NCI-H187 treated with DMSO at 0.1 percent for 48 hours (cell line): Measurements from ENCODE around the gene GRIN2C.
"Not testable (repeated sequence)": the region's sequence is repeated elsewhere in the genome, so short reads cannot be mapped to it uniquely, and the experiment has no call there.

Experiments used
- DNase-seq: peaks from one replicate; lab custom pipeline; 2025; lab: John Stamatoyannopoulos, UW

The GRIN2C gene

DNA sequence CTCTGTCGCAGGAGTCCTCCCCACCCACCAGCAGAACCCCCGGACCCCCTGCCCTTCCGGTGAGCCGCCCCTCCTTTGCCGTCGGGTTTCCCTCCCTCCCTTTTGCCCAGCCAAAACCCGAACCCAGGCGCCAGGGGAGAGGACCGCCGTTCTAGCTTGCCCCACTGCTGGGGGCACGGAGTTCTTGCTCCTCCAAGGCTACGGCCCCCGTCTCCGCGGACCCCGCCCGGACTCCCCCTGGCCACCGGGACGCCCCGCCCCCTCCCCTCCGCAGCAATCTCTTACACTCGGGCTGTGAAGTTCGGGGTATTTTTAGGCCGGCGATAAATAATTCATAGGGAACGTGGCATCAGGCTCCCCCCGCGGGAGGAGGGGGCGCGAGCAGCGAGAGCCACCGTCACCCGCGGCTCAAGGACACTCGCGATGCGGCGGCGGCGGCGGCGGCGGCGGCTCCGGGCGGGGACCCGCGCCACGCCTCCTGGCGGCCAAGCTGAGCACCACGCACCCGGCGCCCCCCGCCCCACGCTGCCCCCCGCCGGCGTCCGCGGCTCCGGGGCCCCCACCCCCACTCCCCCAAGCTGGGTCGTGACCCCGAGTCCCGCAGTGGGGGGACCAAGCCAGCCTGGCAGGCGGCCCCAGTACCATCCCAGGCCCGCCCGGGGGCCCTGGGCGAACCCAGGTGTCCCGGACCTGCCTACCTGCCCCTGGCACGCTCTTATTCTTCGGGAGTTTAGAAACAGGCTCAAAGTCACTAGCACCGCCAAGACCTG is at the start of gene GRIN2C:
TSS of gene GRIN2C (minus strand) at position 427 of the 770 bp plus-strand sequence. CDS start 4,793 bp downstream, outside the sequence.
- DNase-seq, result no peak

DNA sequence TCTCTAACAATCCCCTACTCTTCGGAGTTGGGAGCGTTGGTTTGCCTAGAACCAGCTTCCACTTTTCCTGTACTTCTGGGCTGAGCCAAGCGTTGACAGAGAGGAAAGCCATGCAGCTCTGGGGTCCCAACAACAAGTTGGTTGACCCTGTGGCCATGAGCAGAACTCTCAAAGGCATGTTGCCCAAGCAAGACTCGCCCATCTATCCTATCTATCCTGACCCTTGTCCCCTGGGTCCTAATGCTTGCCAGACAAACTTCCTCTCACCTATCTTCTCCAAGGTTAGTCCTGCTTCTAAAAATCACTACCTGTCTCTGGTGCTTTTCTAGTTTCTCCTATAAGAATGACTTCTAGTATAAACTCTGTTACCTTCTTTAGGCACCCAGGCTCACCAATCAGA is 49.4 kb upstream of the GRIN2C start:
- not testable (repeated sequence) for DNase-seq

DNA sequence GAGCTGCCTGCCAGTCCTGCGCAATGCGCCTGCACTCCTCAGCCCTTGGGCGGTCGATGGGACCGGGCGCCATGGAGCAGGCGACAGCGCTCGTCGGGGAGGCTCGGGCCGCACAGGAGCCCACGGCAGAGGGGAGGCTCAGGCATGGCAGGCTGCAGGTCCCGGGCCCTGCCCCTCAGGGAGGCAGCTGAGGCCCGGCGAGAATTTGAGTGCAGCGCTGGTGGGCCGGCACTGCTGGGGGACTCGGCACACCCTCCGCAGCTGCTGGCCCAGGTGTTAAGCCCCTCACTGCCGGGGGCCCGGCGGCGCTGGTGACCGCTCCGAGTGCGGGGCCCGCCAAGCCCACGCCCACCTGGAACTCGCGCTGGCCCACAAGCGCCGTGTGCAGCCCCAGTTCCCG is 47.3 kb upstream of the GRIN2C start:
- no peak for DNase-seq

DNA sequence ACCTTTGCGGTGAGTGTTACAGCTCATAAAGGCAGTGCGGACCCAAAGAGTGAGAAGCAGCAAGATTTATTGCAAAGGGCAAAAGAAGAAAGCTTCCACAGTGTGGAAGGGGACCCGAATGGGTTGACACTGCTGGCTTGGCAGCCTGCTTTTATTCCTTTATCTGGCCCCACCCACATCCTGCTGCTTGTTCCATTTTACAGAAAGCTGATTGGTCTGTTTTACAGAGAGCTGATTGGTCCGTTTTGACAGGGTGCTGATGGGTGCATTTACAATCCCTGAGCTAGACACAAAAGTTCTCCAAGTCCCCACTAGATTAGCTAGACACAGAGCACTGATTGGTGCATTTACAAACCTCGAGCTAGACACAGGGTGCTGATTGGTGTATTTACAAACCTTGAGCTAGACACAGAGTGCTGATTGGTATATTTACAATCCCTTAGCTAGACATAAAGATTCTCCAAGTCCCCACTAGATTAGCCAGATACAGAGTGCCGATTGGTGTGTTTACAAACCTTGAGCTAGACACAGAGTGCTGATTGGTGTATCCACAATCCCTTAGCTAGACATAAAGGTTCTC is 46.6 kb upstream of the GRIN2C start:
- not testable (repeated sequence) for DNase-seq

DNA sequence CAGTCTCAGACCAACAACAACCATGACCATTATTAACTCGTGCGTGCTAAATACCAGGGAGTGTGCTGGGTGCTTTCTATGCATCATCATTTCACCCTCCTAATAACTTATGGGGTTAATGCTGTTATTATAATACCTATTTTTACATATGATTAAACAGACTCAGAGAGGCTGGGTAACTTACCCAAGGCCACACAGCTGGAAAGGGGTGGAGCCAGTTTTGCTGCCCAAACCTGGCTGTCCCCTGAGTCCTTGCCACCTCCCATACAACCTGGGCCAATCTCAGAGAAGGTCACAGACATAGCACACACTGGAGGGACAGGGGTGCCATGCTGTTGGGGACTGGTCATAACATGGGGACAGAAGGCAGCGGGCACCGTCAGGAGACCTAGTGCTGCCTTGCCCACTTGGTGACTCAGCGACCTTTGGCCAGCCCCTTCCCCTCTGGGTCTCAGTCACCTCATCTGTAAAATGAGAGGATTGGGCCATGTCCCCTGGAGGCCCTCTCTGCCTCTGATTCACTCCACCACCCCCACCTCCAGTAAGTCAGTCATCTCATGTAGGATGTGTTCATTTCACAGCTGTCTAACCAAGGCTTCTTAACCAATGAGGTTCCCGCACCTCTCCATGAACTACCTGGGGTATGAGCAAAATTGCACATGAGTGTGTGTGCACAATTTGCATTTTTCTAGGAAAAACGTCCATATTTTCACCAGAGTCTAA is 45.2 kb upstream of the GRIN2C start:
- DNase-seq, result no peak

DNA sequence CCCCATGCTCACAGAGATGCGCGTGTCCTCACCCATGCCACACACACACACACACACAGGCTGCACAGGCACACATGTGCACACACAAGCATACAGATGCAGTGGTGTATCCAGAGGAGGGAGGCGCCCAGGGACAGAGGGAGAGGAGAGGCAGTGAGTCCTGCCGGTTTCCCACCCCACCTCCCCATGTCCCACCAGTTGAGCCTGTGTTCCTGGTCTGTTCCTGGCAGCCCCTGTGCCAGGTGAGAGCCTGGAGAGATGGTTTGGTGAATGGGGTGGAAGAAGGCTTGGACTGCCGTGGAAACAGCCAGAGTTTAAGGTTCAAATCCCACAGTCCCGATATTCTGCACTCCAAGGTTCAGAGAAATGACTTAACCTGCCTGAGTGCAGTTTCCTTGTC is 44.0 kb upstream of the GRIN2C start:
- DNase-seq, result no peak

DNA sequence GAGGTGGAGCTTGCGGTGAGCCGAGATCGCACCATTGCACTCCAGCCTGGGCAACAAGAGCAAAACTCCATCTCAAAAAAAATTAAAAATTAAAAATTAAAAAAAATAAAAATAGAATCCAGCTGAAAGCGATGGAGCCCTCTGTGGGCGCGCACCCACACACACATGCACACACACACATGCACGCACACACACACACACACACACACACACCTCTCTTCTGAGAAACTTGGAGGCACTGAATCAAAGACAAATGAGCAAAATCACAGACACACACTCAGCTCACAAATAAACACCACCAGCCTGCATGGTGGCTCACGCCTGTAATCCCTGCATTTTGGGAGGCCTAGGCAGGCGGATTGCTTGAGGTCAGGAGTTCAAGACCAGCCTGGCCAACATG is 43.3 kb upstream of the GRIN2C start:
- DNase-seq, result no peak

DNA sequence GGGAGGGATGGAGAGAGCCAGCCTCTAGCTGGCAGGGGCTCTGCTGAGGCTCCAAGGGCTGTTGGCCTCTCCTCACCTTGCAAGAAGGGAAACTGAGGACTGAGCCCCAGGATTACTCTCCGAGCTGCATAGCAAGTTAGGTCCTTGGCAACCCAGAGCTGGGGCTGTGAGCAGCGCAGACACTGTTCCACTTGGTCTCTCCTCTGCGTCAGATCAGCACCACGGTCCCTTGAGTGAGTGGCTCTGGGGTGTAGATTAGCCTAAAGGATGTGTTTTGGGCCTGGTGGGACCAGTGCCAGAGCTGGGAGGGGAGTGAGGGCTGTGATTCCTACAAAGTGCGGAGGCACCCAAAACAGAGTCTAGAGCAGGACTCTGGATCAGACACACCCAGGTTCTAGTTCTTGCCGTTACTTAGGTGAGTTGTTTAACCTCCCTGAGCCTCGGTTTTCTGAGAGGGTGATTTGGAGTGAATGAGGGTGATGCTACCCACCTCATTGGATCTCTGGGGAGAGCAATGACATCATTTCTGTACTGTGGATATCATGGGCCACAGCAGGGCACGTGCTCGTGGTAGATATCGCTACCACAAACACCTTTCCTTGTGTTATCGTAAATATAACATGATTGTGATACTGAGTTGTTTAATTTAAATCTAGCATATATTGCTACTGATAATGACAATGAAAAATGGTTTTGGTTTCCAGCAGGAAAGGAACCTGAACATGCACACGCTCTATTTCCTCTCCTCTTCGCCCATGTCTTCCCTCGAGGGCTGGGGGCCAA is 41.9 kb upstream of the GRIN2C start:
- no peak for DNase-seq

DNA sequence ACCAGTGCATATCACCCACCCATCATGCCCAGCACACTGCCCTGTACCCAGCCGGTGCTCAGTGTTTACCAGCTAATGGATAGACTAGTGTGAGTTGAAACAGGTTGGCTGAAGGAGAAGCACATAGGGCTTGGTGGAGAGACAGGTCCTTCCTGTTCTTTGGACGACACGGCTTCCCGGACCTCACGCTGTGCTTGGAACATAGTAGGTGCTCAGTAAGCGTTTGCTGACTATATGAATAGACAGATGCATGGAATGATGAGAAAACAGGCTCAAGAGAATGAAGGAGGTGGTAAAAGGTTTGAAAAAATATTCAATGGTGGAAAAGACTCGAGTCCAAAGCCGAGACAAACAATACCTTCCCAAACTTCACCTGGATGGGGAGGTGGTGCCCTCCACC is 40.5 kb upstream of the GRIN2C start:
- DNase-seq, result no peak

DNA sequence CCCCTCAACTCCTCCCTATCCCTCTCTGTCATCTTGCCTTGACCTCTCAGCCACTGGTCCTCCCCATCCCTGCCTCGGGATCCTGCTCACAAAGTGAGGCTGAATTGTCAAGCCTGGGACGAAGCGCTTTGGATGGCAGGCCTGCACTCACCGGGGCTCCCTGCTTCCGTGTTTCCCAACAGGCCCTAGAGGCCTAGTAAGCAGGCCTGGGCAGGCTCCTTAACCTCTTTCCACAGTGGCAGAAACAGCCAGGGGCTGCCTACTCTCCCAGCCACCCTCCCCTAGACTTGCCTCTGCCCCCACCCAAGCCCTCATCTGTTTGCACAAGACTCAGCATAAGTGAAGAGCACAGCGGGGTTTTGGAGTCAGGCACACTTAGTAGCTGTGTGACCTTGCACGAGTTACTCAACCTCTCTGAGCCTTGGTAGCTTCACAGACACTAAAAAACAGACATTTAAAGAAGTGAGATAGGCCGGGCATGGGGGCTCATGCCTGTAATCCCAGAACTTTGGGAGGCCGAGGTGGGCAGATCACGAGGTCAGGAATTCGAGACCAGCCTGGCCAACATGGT is 38.8 kb upstream of the GRIN2C start:
- DNase-seq, result no peak

DNA sequence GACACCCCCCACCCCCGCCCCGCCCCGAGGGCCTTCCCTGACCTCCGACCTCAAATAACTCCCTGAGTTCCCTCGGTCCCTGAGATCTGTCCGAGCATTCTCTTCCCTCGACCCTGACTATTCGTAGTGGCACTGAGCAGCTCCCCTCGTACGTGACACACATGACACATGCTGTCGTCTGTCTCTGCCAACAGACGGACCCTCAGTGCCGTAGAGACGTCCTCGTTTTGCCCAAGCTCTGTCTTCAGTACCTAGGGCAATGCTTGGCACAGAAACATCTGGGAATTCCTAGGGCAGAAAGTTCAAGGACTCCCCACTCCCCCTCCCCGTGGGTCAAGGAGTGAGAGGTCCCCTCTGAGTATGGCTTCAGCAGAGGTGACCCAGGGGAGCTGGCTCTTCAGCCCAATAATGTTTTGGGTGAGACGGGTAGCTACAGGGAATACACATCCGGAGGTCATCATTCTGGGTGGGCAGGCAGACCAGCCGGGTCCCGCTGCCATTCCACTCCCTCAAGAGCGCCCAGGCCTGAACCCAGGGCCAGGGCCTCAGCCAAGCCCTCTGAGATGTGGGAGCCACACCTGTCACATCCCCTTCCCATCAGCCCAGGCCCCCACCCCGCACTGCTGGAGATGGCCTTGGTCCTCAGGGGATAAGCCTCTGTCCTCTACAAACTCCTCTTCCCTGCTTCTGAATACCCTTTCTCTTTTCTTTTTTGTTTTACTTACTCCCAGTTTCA is 34.4 kb upstream of the GRIN2C start:
- DNase-seq, result no peak

DNA sequence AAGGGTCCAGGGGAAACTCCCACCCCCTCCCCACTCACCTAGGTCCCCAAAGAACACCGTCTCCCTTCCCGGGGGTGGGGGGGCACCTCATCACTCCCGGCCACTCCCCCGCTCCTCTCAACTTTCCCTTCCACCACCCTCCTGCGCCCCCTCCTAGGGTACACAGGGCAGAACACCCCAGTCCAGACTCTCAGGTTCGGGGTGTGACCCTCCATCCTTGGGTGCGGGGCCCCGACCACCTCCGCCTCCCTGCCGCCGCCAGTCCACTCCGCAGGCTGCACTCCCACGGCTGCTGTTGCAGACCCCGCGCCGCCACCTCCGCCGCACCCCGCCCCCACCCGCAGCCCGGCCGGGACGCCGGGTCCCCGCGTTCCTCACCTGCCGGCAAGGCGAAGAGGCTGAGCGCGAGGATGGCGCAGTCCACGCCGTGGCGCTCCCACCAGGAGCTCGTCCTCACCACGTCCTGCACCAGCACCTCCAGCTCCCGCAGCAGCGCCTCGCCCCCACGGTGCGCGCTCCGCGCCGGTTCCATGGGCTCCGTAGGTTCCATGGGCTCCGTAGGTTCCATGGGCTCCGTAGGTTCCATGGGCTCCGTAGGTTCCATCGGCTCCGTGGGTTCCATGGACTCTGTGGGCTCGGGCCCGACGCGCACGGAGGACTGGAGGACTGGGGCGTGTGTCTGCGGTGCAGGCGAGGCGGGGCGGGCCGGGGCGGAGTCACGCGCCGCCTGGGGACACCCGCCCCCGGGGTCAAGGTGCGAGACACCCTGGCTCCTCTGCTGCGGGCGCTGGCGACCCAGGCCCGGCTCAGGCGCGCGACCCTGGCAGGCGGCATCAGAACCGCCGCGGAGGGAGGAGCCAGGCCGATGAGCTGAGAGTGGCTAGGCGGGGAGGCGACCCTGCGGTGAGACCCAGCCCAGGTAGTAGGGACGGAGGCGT is 33.6 kb upstream of the GRIN2C start, which contains the start of gene FADS6:
TSS of gene FADS6 (minus strand) at position 660 of the 938 bp plus-strand sequence. CDS start at position 622, 38 bp downstream.
- DNase-seq, result no peak

DNA sequence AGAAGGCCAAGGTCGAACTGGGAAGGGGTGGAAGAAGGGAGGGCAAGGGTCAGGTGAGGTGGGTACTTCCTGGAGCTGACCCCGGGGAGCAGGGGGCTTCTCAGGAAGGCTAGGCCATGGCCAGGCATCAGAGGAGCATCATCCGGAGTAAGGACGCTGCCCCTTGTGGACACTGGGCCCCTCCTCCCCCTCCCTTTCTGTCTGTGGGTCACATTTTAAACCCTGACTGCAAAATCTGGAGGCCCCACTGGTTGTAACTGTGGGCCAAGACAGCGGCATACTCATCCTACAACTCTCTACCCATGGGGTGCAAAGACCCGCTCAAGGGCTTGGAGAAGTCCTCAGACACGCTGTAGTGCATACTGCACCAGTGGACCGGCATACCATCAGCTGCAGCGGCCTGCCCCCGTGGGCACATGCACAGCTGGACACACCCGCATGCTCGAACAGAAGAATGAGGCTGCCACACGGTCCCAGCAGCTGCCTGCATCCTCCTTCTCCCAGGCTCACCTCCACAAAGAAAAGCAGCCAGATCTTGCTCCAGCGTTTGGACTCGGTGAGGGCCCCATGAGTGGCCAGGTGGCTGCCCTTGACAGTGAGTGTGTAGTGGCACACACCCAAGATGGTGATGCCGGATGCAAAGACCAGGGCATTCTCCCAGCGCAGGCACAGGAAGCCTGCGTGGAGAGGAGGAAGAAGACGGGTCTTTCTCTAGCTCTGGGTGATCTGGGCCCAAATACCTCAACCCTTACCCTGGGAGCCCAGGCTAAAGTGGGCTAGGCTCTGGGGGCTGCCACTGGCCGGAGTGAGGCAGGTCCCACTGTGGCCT is 32.5 kb upstream of the GRIN2C start:
- no peak for DNase-seq

DNA sequence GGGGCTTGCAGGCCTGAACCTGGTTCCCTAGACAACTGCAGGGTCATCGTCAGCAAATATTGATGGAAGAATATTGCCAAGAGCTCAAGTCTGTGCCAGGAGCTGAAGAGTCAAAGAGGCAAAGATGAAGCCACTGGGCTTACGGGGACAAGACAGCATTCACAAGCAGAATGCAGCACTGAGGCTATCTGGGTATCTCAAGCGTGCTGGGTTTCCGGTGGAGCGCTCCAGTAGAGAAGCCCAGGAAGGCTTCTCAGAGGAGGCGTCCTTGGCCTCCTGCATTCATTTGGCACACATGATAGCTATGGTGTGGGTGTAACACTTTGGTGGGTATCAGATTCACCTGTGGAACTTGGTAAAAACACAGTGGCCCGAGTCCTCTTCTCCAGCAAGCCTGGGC is 30.9 kb upstream of the GRIN2C start:
- DNase-seq, result no peak

DNA sequence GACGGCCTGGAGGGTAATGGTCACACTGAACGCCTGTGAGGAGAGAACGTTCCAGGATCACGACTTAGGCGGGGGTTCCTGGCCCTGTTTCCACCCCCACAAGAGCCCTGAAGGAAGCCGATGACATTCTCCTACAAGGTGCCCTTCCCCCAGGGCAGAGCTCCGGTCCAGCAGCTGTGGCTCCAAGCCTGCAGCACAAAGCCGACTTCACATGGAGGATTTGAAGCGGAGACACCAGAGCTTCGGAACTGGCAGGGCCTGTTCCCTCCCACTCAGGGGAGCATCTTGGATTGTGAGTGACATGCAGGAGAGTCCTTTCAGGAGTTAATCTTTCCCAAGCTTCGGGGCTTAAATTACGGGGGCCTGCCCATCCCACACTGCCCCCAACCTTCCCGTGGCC is 28.8 kb upstream of the GRIN2C start:
- no peak for DNase-seq

DNA sequence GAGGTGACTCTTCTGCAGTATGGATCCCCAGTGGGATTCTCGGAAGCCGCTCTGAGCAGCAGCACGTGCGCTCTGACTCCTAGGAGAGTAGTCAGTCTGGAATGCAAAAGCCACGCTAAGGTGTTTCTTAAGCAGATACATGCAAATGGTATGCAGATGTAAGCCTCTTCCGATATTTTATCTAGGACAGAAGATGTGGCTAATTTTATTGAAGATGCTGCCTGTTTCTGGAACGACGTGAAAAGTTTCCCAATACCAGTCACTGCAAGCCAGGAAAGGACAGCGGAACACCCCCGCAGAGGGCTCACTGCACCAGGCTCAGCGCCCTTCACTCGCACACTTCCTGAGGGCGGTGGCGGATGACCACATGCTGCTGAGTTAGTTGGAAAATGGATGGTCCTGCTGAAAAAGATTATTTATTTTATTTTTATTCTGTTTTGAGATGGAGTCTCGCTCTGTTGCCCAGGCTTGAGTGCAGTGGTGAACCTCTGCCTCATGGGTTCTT is 23.6 kb upstream of the GRIN2C start:
- no peak for DNase-seq

DNA sequence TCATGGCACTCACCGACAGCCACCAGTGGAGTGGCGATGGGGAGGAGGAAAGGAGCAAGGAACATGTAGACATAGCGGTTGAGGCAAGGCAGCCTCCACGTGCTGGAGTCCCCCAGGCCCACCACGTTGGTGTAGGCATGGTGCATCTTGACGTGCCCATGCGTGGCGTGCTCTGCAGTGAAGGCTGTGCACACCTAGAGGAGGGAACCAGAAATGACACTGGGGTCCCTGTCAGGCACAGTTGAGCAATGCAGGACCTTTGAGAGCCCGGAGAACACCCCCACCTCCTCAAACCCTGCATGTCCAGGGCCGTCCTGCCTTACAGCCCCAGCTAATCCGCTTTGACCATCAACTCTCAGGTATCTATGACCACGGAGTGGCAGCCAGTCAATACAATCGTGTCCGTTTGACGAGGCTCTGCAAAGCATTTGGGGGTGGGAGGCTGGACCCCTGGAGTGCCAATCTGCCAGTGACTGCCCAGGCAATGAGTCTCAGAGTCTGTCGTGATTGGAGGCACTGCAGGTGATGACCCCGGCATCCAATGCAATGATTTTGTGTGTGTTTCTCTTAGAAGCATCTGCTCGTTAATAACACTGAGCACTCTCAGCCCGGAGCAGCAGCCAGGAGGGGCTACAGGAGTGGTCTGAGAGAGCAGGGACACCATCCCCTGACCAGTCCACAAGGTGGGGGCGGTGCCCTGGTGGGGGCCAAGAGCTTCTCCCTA is 23.0 kb upstream of the GRIN2C start:
- DNase-seq, result no peak

DNA sequence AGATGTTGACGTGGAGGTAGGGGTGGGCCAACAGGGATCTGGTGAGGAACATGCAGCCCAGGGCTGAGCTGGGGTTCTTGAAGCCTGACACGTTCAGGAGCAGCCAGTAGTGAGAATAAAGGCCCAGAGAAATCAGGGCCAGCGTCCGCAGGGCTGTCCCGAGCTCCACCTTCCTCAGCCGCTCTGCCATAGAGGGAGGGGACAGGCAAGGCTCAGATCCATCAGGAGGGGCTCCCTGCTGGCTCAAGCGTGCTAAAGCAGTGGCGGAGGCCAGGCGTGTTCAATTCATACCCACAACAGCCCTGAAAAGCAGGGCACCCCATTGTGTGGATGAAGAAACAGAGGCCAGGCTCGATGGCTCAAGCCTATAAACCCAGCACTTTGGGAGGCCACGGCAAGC is 21.4 kb upstream of the GRIN2C start:
- no peak for DNase-seq
